Mesendoderm (in vitro differentiated cells): ENCODE results near the gene AGXT.

Experiments used
- DNase-seq: peaks from one replicate; pipeline ENCODE4 v3.0.0; 2013
- H2AK5ac ChIP-seq: 2 replicates; pipeline ENCODE4 v1.6.1; 2013; ENCODE audit warnings: low read length, inconsistent platforms
- H2BK120ac ChIP-seq: 2 replicates; pipeline ENCODE4 v1.6.1; 2013; ENCODE audit warnings: low read depth, mild to moderate bottlenecking, low read length, moderate library complexity, mixed read lengths
- H2BK15ac ChIP-seq: replicated peaks from 2 replicates; pipeline ENCODE4 v1.6.1; 2013; ENCODE audit warnings: low read depth, mild to moderate bottlenecking, moderate library complexity
- H2BK5ac ChIP-seq: 2 replicates; pipeline ENCODE4 v1.6.1; 2013; ENCODE audit warnings: low read length, inconsistent platforms
- H3K18ac ChIP-seq: 2 replicates; pipeline ENCODE4 v1.6.1; 2013; ENCODE audit warnings: mild to moderate bottlenecking, low read length, mixed read lengths
- H3K23ac ChIP-seq: one replicate; pipeline ENCODE4 v1.6.1; 2013; ENCODE audit warnings: low read length
- H3K27ac ChIP-seq: 2 replicates; pipeline ENCODE4 v1.5.1; 2013; ENCODE audit warnings: low read depth, mild to moderate bottlenecking, inconsistent platforms, low read length, moderate library complexity
- H3K27me3 ChIP-seq: 2 replicates; pipeline ENCODE4 v1.6.1; 2013; ENCODE audit warnings: low read length, control low read depth, mild to moderate bottlenecking, inconsistent platforms; ENCODE audit not compliant: insufficient read depth, poor library complexity
- H3K36me3 ChIP-seq: 2 replicates; pipeline ENCODE4 v1.6.1; 2013; ENCODE audit warnings: low read length, inconsistent platforms; ENCODE audit not compliant: control insufficient read depth, insufficient read depth
- H3K4ac ChIP-seq: one replicate; pipeline ENCODE4 v1.6.1; 2013; ENCODE audit warnings: low read depth, mild to moderate bottlenecking, low read length, moderate library complexity
- H3K4me1 ChIP-seq: 2 replicates; pipeline ENCODE4 v1.6.1; 2013; ENCODE audit warnings: low read depth, low read length, inconsistent platforms; ENCODE audit not compliant: control insufficient read depth
- H3K4me2 ChIP-seq: 2 replicates; pipeline ENCODE4 v1.6.1; 2013; ENCODE audit warnings: low read length
- H3K4me3 ChIP-seq: 2 replicates; pipeline ENCODE4 v1.5.1; 2013; ENCODE audit warnings: mild to moderate bottlenecking, low read length
- H3K56ac ChIP-seq: one replicate; pipeline ENCODE4 v1.6.1; 2013; ENCODE audit warnings: low read length
- H3K79me1 ChIP-seq: 2 replicates; pipeline ENCODE4 v1.6.1; 2013; ENCODE audit warnings: low read length, inconsistent platforms
- H3K79me2 ChIP-seq: 2 replicates; pipeline ENCODE4 v1.6.1; 2013; ENCODE audit warnings: mild to moderate bottlenecking, low read length; ENCODE audit not compliant: control insufficient read depth, insufficient read depth
- H3K9ac ChIP-seq: 2 replicates; pipeline ENCODE4 v1.6.1; 2013; ENCODE audit warnings: low read length, inconsistent platforms
- H4K5ac ChIP-seq: one replicate; pipeline ENCODE4 v1.6.1; 2013; ENCODE audit warnings: low read length
- H4K8ac ChIP-seq: one replicate; pipeline ENCODE4 v1.6.1; 2013; ENCODE audit warnings: low read depth, mild to moderate bottlenecking, control low read depth, low read length, moderate library complexity
- WGBS: extraction: QIAGEN DNeasy Blood & Tissue Kit; methylation state at CpG from one replicate; pipeline ENCODE4 v1.1.7; 2013; ENCODE audit warnings: low lambda C conversion rate, missing lambda C conversion rate; ENCODE audit not compliant: insufficient coverage; ENCODE audit errors: extremely low coverage; 5-methylcytosine and 5-hydroxymethylcytosine counted together

The AGXT gene

GRCh38 chr2:240911641-240912265 is 43.1 kb downstream of the AGXT start:
- no peak overlapping the region for H3K4ac ChIP-seq
- no CpG with 5 or more reads among the region's 20 CpGs for WGBS
- no peak overlapping the region for H3K27ac ChIP-seq
- no peak overlapping the region for H3K4me2 ChIP-seq
- H3K9ac ChIP-seq = no peak overlapping the region
- no peak overlapping the region for H2BK5ac ChIP-seq
- H4K8ac ChIP-seq = no peak overlapping the region
- H3K79me2 ChIP-seq = no peaks in the 10 kb centered on the region
- H3K23ac ChIP-seq = no peak overlapping the region
- no peak for DNase-seq
- no peaks in the 10 kb centered on the region for H3K79me1 ChIP-seq
- H3K27me3 ChIP-seq = no peaks in the 10 kb centered on the region
- no peak overlapping the region for H3K18ac ChIP-seq
- no peak overlapping the region for H4K5ac ChIP-seq
- H3K56ac ChIP-seq = no peak overlapping the region
- H2AK5ac ChIP-seq = no peak overlapping the region
- H3K4me1 ChIP-seq = no peaks in the 10 kb centered on the region
- no peak overlapping the region for H3K4me3 ChIP-seq
- no peaks in the 10 kb centered on the region for H3K36me3 ChIP-seq
- no peak overlapping the region for H2BK120ac ChIP-seq
- no peak overlapping the region for H2BK15ac ChIP-seq

DNA sequence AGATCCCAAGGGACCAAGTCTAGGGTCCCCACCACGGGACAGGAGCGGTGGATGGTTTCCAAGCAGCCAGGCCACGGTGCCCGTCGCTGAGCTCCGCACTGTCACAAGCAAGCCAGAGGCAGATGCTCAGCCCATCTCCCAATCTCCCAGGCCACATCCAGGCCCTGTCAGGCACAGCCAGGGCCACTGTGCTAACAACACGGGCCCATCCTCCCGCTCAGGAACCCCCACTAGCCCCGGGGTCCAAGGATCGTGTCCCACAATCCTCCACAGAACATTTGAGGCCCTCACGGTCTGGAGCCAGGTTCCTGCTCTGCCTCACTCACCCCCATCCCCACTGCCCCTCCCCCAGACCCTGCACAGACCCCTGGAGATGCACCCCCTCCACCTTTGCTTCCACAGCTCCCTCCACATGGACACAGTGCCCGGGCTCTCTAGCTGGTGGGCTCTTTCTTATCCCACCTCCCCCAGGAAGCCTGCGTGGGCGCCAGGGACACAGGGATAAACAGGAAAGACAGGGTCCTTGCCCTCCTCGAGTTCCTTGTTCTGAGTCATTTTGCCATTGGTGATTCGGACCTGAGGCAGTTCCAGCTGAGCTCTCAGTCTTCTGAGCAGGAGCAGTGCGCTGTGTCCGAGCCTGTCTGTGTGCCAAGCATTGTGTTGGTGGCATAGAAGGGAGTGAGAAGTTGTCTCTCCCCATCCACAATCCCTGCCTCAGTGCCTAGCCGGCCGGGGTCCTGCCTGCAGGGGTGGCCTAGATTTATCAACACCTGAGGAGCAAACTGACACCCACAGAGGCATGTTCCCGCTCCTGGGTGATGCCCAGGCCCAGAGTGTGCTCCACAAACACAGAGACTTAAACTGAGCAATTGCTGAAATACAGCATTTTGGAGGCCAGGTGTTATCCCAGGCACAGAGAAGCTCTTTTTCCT is 44.5 kb downstream of the AGXT start:
- Histone ChIP-seq H3K79me2 (no peaks in the 10 kb centered on the region), H3K27me3 (no peaks in the 10 kb centered on the region)
- WGBS = no CpG with 5 or more reads among the region's 21 CpGs

GRCh38 chr2:240913810-240914644 is 45.4 kb downstream of the AGXT start:
- H3K9ac ChIP-seq = no peak overlapping the region
- H3K4me1 ChIP-seq = no peaks in the 10 kb centered on the region
- no peaks in the 10 kb centered on the region for H3K27me3 ChIP-seq
- no peak overlapping the region for H3K18ac ChIP-seq
- H3K79me1 ChIP-seq = no peaks in the 10 kb centered on the region
- no peak overlapping the region for H4K8ac ChIP-seq
- no peak overlapping the region for H2BK120ac ChIP-seq
- no peak overlapping the region for H3K4ac ChIP-seq
- no peak overlapping the region for H2BK15ac ChIP-seq
- H3K23ac ChIP-seq = no peak overlapping the region
- no peaks in the 10 kb centered on the region for H3K36me3 ChIP-seq
- WGBS = no CpG with 5 or more reads among the region's 36 CpGs
- no peak overlapping the region for H4K5ac ChIP-seq
- peak; percentile 67 for DNase-seq
- no peak overlapping the region for H3K27ac ChIP-seq
- no peak overlapping the region for H3K4me3 ChIP-seq
- no peak overlapping the region for H2BK5ac ChIP-seq
- H2AK5ac ChIP-seq = no peak overlapping the region
- H3K56ac ChIP-seq = no peak overlapping the region
- no peak overlapping the region for H3K4me2 ChIP-seq
- no peaks in the 10 kb centered on the region for H3K79me2 ChIP-seq

More for the DNA sequence above, 44.5 kb downstream of the AGXT start:
- Histone ChIP-seq H3K4me3 (no peak overlapping the region), H2AK5ac (no peak overlapping the region), H2BK120ac (no peak overlapping the region), H3K18ac (no peak overlapping the region), H3K9ac (no peak overlapping the region), H3K27ac (no peak overlapping the region), H3K4ac (no peak overlapping the region), H3K23ac (no peak overlapping the region), H3K56ac (no peak overlapping the region), H2BK15ac (no peak overlapping the region), H2BK5ac (no peak overlapping the region), H4K5ac (no peak overlapping the region), H4K8ac (no peak overlapping the region), H3K4me1 (no peaks in the 10 kb centered on the region), H3K79me1 (no peaks in the 10 kb centered on the region), H3K36me3 (no peaks in the 10 kb centered on the region), H3K4me2 (no peak overlapping the region)
- DNase-seq = no peak

GRCh38 chr2:240914645-240915525 is 46.3 kb downstream of the AGXT start:
- H4K8ac ChIP-seq = no peak overlapping the region
- no peak overlapping the region for H3K4me3 ChIP-seq
- H3K27me3 ChIP-seq = no peaks in the 10 kb centered on the region
- no peak for DNase-seq
- no peak overlapping the region for H3K4ac ChIP-seq
- no peaks in the 10 kb centered on the region for H3K79me1 ChIP-seq
- H2BK5ac ChIP-seq = no peak overlapping the region
- H3K23ac ChIP-seq = no peak overlapping the region
- H3K56ac ChIP-seq = no peak overlapping the region
- no peak overlapping the region for H2BK120ac ChIP-seq
- H3K36me3 ChIP-seq = no peaks in the 10 kb centered on the region
- no peaks in the 10 kb centered on the region for H3K4me1 ChIP-seq
- WGBS = no CpG with 5 or more reads among the region's 25 CpGs
- no peak overlapping the region for H3K27ac ChIP-seq
- H3K79me2 ChIP-seq = no peaks in the 10 kb centered on the region
- H2AK5ac ChIP-seq = no peak overlapping the region
- H3K4me2 ChIP-seq = no peak overlapping the region
- H3K9ac ChIP-seq = no peak overlapping the region
- no peak overlapping the region for H3K18ac ChIP-seq
- H2BK15ac ChIP-seq = no peak overlapping the region
- H4K5ac ChIP-seq = no peak overlapping the region
